Measurements from ENCODE around the gene ST8SIA1. TPM values are rescaled to one million over a fixed set of nuclear protein-coding genes. Genes with fewer than 3 reads are reported as not detected.

Gene ST8SIA1
- total RNA-seq, 1 experiment from 2014 or later, result not detected

DNA sequence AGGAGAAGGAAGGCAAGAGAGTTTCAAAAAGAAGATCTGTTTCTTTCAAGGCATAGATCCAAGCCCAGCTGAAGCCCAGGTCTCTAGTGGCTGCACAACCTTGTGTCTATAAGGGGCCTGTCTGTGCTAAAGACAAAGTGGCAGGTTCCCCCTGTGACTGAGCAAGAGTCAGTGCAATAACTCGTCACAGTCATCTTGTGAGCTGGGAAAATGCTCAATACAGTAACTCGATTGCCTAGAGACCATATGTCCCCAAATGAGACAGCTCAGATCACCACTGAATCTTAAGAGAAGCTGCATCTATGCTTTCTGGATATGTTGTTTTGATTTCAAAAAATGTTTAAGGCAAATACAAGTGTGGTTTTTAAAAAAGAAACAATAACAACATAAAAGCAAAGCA is 24.2 kb downstream of the ST8SIA1 start:
- WGBS (ENCODE audit: extremely low coverage, insufficient read length, low lambda C conversion rate), result no CpG with 5 or more reads among the region's 2 CpGs
- no peaks in the 10 kb centered on the region for H3K23me2 ChIP-seq (ENCODE audit: insufficient read length, low read depth, low read length, poor library complexity, severe bottlenecking)
- H3K4me2 ChIP-seq (ENCODE audit: insufficient read depth, insufficient read length, low read length), result no peak overlapping the region
- no peaks in the 10 kb centered on the region for H3K79me2 ChIP-seq (ENCODE audit: insufficient read depth, low read length)
- H4K20me1 ChIP-seq (ENCODE audit: control insufficient read depth, insufficient read depth, insufficient read length), result no peaks in the 10 kb centered on the region
- TF ChIP-seq, protein P1, sequence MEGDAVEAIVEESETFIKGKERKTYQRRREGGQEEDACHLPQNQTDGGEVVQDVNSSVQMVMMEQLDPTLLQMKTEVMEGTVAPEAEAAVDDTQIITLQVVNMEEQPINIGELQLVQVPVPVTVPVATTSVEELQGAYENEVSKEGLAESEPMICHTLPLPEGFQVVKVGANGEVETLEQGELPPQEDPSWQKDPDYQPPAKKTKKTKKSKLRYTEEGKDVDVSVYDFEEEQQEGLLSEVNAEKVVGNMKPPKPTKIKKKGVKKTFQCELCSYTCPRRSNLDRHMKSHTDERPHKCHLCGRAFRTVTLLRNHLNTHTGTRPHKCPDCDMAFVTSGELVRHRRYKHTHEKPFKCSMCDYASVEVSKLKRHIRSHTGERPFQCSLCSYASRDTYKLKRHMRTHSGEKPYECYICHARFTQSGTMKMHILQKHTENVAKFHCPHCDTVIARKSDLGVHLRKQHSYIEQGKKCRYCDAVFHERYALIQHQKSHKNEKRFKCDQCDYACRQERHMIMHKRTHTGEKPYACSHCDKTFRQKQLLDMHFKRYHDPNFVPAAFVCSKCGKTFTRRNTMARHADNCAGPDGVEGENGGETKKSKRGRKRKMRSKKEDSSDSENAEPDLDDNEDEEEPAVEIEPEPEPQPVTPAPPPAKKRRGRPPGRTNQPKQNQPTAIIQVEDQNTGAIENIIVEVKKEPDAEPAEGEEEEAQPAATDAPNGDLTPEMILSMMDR (conservative IDR thresholded peaks at IDR 0.05), result no peak
- H4K8ac ChIP-seq (replicated peaks; ENCODE audit: insufficient read length, low read depth, low read length), result no peak overlapping the region
- no peak overlapping the region for H3K18ac ChIP-seq (ENCODE audit: insufficient read length, low read depth, low read length)
- H2AFZ ChIP-seq (ENCODE audit: low read length), result no peak overlapping the region
- H3T11ph ChIP-seq (ENCODE audit: low read length), result no peak overlapping the region
- H3K27ac Mint-ChIP-seq, result no peak overlapping the region
- H3K9ac ChIP-seq (ENCODE audit: extremely low read depth, insufficient read length, low read length), result no peak overlapping the region
- H3K4ac ChIP-seq (ENCODE audit: low read depth, low read length), result no peak overlapping the region
- H4K91ac ChIP-seq (ENCODE audit: insufficient read length, low read depth, low read length), result no peak overlapping the region
- no peak overlapping the region for H4K5ac ChIP-seq (ENCODE audit: insufficient read length, low read depth, low read length)
- H3K27me3 Mint-ChIP-seq (ENCODE audit: low read depth), result no peaks in the 10 kb centered on the region; the same call in 1 of the 2 replicates
- H3K36me3 Mint-ChIP-seq (ENCODE audit: insufficient read depth in 1 of 3, low read depth in 3 of 3), result peaks cover 0 to 2% (median 0%) of the 10 kb centered on the region in 3 experiments; a peak in 3 of 7 replicates
- H3K14ac ChIP-seq (ENCODE audit: insufficient read depth, low read length), result no peak overlapping the region
- no peaks in the 10 kb centered on the region; the same call in 1 of the 2 replicates for H3K4me1 ChIP-seq (ENCODE audit: insufficient read depth, low read length)
- H3K27me3 ChIP-seq (ENCODE audit: insufficient read depth, low read length), result no peaks in the 10 kb centered on the region
- no peak overlapping the region for H3K56ac ChIP-seq (ENCODE audit: insufficient read length, low read depth, low read length)
- H3K9me3 Mint-ChIP-seq, result peaks cover 0 to 3% of the 10 kb centered on the region in 2 experiments; a peak in 1 of 5 replicates
- no peak overlapping the region for H2BK120ac ChIP-seq (ENCODE audit: low read depth, low read length, poor library complexity, severe bottlenecking)
- H2BK5ac ChIP-seq (ENCODE audit: insufficient read length, low read length), result no peak overlapping the region
- H3K4me1 Mint-ChIP-seq, result no peaks in the 10 kb centered on the region
- H3K79me1 ChIP-seq (ENCODE audit: insufficient read depth, low read depth, low read length, poor library complexity, severe bottlenecking), result no peaks in the 10 kb centered on the region
- no peak overlapping the region for H2BK12ac ChIP-seq (ENCODE audit: insufficient read length, low read depth, low read length)
- H2BK20ac ChIP-seq (ENCODE audit: low read depth, low read length, poor library complexity, severe bottlenecking), result no peak overlapping the region
- H3K27ac ChIP-seq (ENCODE audit: insufficient read length, low read depth, low read length), result no peak overlapping the region
- no peak overlapping the region for H3K23ac ChIP-seq (ENCODE audit: insufficient read length, low read depth, low read length)
- H2AK5ac ChIP-seq (ENCODE audit: insufficient read length, low read length), result no peak overlapping the region
- no peak for DNase-seq
- no peaks in the 10 kb centered on the region for H3K9me3 ChIP-seq (ENCODE audit: control insufficient read depth, low read depth, low read length)
- no peak overlapping the region for H3K4me3 Mint-ChIP-seq
- no peak overlapping the region for H2BK15ac ChIP-seq (ENCODE audit: low read depth, low read length)
